Thyroid gland (tissue), 4 donors: Measurements from ENCODE around the gene PROKR2.

Experiments
- POLR2A ChIP-seq, 2 donors: fragments of 450-650 bp; IDR thresholded peaks; one replicate each; pipeline ENCODE4 v1.6.1; 2017; ENCODE audit warnings: antibody characterized with exemption in 2 of 2, mild to moderate bottlenecking in 2 of 2, moderate library complexity in 1 of 2
- TF ChIP-seq, protein P1 (sequence below), 6 experiments: fragments of 200-600 bp in 3 of 6; fragments of 450-650 bp in 3 of 6; sonication (generic) in 3 of 6; IDR thresholded peaks; one replicate each; pipeline ENCODE4 v1.5.1; 2016 to 2019; ENCODE audit warnings: antibody characterized with exemption in 6 of 6, mild to moderate bottlenecking in 2 of 6, inconsistent platforms in 1 of 6, moderate library complexity in 1 of 6

GRCh38 chr20:5331340-5331739 is 14.6 kb upstream of the PROKR2 start:
- TF ChIP-seq, protein P1, sequence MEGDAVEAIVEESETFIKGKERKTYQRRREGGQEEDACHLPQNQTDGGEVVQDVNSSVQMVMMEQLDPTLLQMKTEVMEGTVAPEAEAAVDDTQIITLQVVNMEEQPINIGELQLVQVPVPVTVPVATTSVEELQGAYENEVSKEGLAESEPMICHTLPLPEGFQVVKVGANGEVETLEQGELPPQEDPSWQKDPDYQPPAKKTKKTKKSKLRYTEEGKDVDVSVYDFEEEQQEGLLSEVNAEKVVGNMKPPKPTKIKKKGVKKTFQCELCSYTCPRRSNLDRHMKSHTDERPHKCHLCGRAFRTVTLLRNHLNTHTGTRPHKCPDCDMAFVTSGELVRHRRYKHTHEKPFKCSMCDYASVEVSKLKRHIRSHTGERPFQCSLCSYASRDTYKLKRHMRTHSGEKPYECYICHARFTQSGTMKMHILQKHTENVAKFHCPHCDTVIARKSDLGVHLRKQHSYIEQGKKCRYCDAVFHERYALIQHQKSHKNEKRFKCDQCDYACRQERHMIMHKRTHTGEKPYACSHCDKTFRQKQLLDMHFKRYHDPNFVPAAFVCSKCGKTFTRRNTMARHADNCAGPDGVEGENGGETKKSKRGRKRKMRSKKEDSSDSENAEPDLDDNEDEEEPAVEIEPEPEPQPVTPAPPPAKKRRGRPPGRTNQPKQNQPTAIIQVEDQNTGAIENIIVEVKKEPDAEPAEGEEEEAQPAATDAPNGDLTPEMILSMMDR (IDR thresholded peaks at IDR 0.05), result no peak
- TF ChIP-seq POLR2A (IDR thresholded peaks at IDR 0.05), result no peak
